Activated CD8-positive, alpha-beta memory T cell treated with anti-CD3 and anti-CD28 coated beads, Interleukin-2, amount 50 U/mL, for 48 hours (primary cell): Measurements from ENCODE around the gene CLPTM1.
A peak's percentile ranks its signal among the peaks of the same experiment; 100 is the strongest.

Source experiments
- DNase-seq: peaks from one replicate; pipeline ENCODE4 v3.0.0-alpha.2; 2020

CLPTM1 gene

GRCh38 chr19:45016388-45017314, 61.5 kb downstream of the CLPTM1 start:
- peak; percentile 79 for DNase-seq

GRCh38 chr19:45019187-45019586, 64.0 kb downstream of the CLPTM1 start:
- no peak for DNase-seq

- no peak for DNase-seq
Measured at GRCh38 chr19:45020071-45020470, 64.9 kb downstream of the CLPTM1 start.

GRCh38 chr19:45021971-45022370, 66.8 kb downstream of the CLPTM1 start:
- DNase-seq, result no peak

GRCh38 chr19:45023048-45023447, 67.9 kb downstream of the CLPTM1 start:
- no peak for DNase-seq

- no peak for DNase-seq
Measured at GRCh38 chr19:45025264-45025663, 70.1 kb downstream of the CLPTM1 start.

GRCh38 chr19:45027371-45027770, 72.2 kb downstream of the CLPTM1 start:
- DNase-seq, result no peak

GRCh38 chr19:45030825-45031224, 75.6 kb downstream of the CLPTM1 start:
- DNase-seq, result no peak

GRCh38 chr19:45032421-45032820, 77.2 kb downstream of the CLPTM1 start:
- no peak for DNase-seq

- DNase-seq, result no peak
Measured at GRCh38 chr19:45035755-45036154, 80.6 kb downstream of the CLPTM1 start.

- no peak for DNase-seq
Measured at GRCh38 chr19:45037393-45038169, 82.4 kb downstream of the CLPTM1 start.

GRCh38 chr19:45038931-45039893, 84.0 kb downstream of the CLPTM1 start, which contains the start of gene CLASRP:
TSS of gene CLASRP (plus strand) at chr19:45039045. CDS start at chr19:45040213, 1,168 bp downstream.
- peak; percentile 94 for DNase-seq

GRCh38 chr19:45040059-45040771, 85.0 kb downstream of the CLPTM1 start:
- DNase-seq, result no peak

GRCh38 chr19:45041125-45041524, 85.9 kb downstream of the CLPTM1 start:
- no peak for DNase-seq
